Thyroid gland (tissue), 4 donors: ENCODE results near the gene DENND1A.

Source experiments
- CTCF ChIP-seq, 6 experiments: fragments of 200-600 bp in 3 of 6; fragments of 450-650 bp in 3 of 6; sonication (generic) in 3 of 6; IDR thresholded peaks; one replicate each; pipeline ENCODE4 v1.5.1; 2016 to 2019; ENCODE audit warnings: antibody characterized with exemption in 6 of 6, mild to moderate bottlenecking in 2 of 6, inconsistent platforms in 1 of 6, moderate library complexity in 1 of 6
- POLR2A ChIP-seq, 2 donors: fragments of 450-650 bp; IDR thresholded peaks; one replicate each; pipeline ENCODE4 v1.6.1; 2017; ENCODE audit warnings: antibody characterized with exemption in 2 of 2, mild to moderate bottlenecking in 2 of 2, moderate library complexity in 1 of 2

GRCh38 chr9:123960366-123960765 is 30.4 kb upstream of the DENND1A start:
- TF ChIP-seq CTCF (IDR thresholded peaks at IDR 0.05) (no peak), POLR2A (IDR thresholded peaks at IDR 0.05) (no peak)
